GM10266 (cell line): ENCODE results near the gene HS1BP3.

Experiments
- DNase-seq: peaks from one replicate; pipeline ENCODE4 v3.0.0; 2012; ENCODE audit errors: extremely low spot score
- TF ChIP-seq, protein P1 (sequence below): IDR thresholded peaks from 2 replicates; pipeline ENCODE4 v1.5.1; 2012; ENCODE audit warnings: mild to moderate bottlenecking, low read depth; ENCODE audit not compliant: control insufficient read depth, insufficient read depth; ENCODE audit errors: missing control alignments

The HS1BP3 gene

GRCh38 chr2:20585359-20585709 lies 65.6 kb downstream of the HS1BP3 start:
- TF ChIP-seq, protein P1, sequence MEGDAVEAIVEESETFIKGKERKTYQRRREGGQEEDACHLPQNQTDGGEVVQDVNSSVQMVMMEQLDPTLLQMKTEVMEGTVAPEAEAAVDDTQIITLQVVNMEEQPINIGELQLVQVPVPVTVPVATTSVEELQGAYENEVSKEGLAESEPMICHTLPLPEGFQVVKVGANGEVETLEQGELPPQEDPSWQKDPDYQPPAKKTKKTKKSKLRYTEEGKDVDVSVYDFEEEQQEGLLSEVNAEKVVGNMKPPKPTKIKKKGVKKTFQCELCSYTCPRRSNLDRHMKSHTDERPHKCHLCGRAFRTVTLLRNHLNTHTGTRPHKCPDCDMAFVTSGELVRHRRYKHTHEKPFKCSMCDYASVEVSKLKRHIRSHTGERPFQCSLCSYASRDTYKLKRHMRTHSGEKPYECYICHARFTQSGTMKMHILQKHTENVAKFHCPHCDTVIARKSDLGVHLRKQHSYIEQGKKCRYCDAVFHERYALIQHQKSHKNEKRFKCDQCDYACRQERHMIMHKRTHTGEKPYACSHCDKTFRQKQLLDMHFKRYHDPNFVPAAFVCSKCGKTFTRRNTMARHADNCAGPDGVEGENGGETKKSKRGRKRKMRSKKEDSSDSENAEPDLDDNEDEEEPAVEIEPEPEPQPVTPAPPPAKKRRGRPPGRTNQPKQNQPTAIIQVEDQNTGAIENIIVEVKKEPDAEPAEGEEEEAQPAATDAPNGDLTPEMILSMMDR: no peak
- no peak for DNase-seq

DNA sequence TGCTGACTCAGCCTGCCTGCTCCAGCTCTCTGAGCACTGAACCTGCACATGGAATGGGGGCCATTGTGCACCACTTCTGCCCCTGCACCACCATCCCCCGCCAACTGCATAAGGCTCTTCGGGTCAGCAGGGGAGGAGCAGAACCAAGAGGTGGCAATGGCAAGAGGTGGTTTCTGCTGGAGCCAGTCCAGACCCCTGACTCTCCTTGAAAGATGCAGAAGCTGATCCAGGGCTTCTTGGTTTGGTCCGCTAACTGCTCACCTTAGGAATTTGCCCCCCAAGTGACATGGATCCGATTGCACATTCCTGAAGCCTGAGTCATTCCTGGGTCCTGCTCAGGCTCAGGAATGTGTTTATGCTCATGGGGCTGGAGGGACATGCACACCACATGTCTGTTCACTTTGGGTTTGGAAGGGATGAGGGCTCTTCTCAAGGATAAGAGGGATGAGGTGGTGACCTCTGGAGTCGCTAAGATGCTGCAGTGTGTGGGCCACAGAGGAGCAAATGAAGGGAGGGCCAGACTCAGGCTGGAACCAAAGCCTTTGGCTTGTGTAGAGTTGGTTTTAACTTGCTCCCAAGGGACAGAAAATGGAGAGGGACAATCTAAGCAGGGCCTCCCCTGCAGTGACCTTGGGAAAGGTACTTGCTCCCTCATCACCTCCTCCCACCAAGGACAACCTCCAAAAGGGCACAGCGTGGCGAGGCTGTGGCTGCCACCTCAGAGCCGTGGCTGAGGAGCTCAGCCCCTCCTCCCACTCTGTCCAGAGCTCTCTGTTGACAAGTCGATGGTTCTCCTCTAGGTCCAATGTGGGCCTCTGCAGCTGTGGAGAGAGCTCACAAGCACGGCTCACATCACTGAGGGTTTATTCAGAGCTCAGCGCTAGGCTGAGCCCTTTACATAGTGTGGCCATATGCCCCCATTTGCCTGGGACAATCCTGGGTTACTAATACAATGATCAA lies 66.2 kb downstream of the HS1BP3 start:
- TF ChIP-seq, protein P1: no peak
- no peak for DNase-seq

DNA sequence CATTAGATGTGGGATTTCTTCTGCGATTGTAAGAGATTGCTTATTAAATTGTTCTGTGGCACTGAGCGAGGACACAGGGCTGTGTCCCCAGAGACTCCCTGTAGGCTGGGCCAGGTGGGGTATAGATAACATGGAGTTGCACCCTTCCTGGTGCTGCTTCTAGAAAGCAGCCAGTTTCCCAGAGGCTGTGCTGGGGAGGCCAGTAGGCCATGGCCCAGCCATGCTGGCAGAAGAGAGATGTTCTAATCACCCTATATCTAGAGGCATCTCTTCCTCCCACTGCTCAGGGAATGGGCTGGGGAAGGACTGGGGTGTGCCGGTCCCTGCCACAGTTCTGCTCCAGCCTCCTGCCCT lies 66.9 kb downstream of the HS1BP3 start:
- no peak for DNase-seq
- TF ChIP-seq, protein P1: no peak

DNA sequence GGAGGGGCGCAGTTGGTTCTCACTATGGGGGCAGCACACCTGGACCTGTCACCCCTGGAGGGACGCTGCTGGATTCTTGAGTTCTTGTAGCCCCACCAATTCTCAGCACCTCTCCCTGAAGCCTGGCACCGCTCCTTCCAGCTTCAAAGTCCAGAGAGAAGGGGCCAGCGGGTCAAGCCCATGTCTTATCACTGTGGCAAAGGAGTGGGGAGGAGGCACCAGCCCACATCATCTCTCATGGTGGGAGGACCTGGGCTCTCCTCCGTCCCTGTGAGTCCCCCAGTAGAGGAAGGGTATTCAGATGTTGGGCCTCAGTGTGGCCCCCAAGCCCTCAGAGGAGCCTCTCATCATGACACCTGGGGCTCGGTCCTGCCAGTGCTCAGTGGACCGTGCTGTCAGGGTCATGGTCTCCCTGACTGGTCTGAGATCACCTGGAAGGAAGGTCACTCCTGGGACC lies 67.4 kb downstream of the HS1BP3 start:
- TF ChIP-seq, protein P1: no peak
- DNase-seq: no peak

GRCh38 chr2:20582600-20583221 lies 68.2 kb downstream of the HS1BP3 start:
- TF ChIP-seq, protein P1: no peak
- no peak for DNase-seq

- TF ChIP-seq, protein P1: no peak
- no peak for DNase-seq
These were observed 70.0 kb downstream of the HS1BP3 start for GRCh38 chr2:20580690-20581437.
